Measurements from ENCODE around the gene SIX6. TPM values are rescaled to one million over a fixed set of nuclear protein-coding genes. Genes with fewer than 3 reads are reported as not detected.
A peak's percentile ranks its signal among the peaks of the same experiment; 100 is the strongest.

Gene SIX6
- total and polyA plus RNA-seq, 2 of the 13 experiments (the other 11 are each of a cell fraction or from before 2014, with no cell fraction given), result not detected

GRCh38 chr14:60514741-60515491 is 6.0 kb downstream of the SIX6 start (continued):
- peak; percentile 65 for TF ChIP-seq HNRNPLL (IDR thresholded peaks at IDR 0.05; ENCODE audit: low read depth, low read length, poor library complexity, severe bottlenecking)
- peak; percentile 98 for TF ChIP-seq ZNF777 (CRISPR knock-in tag; IDR thresholded peaks at IDR 0.05)
- no peak for TF ChIP-seq RBM22 (optimal IDR thresholded peaks at IDR 0.05; ENCODE audit: low read length)
- TF ChIP-seq, protein P1, sequence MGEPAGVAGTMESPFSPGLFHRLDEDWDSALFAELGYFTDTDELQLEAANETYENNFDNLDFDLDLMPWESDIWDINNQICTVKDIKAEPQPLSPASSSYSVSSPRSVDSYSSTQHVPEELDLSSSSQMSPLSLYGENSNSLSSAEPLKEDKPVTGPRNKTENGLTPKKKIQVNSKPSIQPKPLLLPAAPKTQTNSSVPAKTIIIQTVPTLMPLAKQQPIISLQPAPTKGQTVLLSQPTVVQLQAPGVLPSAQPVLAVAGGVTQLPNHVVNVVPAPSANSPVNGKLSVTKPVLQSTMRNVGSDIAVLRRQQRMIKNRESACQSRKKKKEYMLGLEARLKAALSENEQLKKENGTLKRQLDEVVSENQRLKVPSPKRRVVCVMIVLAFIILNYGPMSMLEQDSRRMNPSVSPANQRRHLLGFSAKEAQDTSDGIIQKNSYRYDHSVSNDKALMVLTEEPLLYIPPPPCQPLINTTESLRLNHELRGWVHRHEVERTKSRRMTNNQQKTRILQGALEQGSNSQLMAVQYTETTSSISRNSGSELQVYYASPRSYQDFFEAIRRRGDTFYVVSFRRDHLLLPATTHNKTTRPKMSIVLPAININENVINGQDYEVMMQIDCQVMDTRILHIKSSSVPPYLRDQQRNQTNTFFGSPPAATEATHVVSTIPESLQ (CRISPR knock-in tag; conservative IDR thresholded peaks at IDR 0.05), result no peak
- TF ChIP-seq ZC3H4 (CRISPR knock-in tag; IDR thresholded peaks at IDR 0.05; ENCODE audit: borderline replicate concordance), result no peak
- no peak for TF ChIP-seq RELA (CRISPR knock-in tag; IDR thresholded peaks at IDR 0.05)
- peak; percentile 46; the same call in 1 of the 2 replicates for TF ChIP-seq ZFY (CRISPR knock-in tag; IDR thresholded peaks at IDR 0.05)
- TF ChIP-seq HOXA3 (CRISPR knock-in tag; IDR thresholded peaks at IDR 0.05), result peak; percentile 72
- 0 out of 2 replicates have a peak, but pooled peaks have one; percentile 57 for TF ChIP-seq ZNF749 (CRISPR knock-in tag; IDR thresholded peaks at IDR 0.05; ENCODE audit: borderline replicate concordance)

GRCh38 chr14:60515511-60516289 is 6.8 kb downstream of the SIX6 start:
- H3K27ac ChIP-seq (ENCODE audit: extremely low read length, insufficient read depth, low read length), result no peak overlapping the region
- ATAC-seq (no peak), FAIRE-seq (no peak), DNase-seq (ENCODE audit: low spot score) (no peak)
- WGBS (ENCODE audit: low lambda C conversion rate), result 82% methylated on average over 32 of the region's 66 CpGs
- no peaks in the 10 kb centered on the region for H3K4me1 ChIP-seq (ENCODE audit: insufficient read depth, low read length)
- no peaks in the 10 kb centered on the region for H3K79me2 ChIP-seq (ENCODE audit: insufficient read depth, low read length)
- H3K9ac ChIP-seq (ENCODE audit: insufficient read depth, low read depth, low read length), result no peak overlapping the region
- TF ChIP-seq MXD4 (CRISPR knock-in tag; IDR thresholded peaks at IDR 0.05) (no peak), WIZ (CRISPR knock-in tag; IDR thresholded peaks at IDR 0.05) (no peak)
- no peak overlapping the region for H3K4me3 ChIP-seq (replicated peaks in 1 of 3; ENCODE audit: insufficient read depth in 1 of 3, low read depth in 2 of 3, low read length in 3 of 3)
- H3K27me3 ChIP-seq (ENCODE audit: control insufficient read depth in 1 of 2, insufficient read depth in 2 of 2, low read length in 2 of 2), result peaks cover 0 to 35% of the 10 kb centered on the region in 2 experiments; a peak in 4 of 5 replicates
- no TSS peak for BruUV-seq (replicated peaks)
- H3K4me2 ChIP-seq (ENCODE audit: low read depth, low read length), result no peak overlapping the region; the same call in 1 of the 2 replicates
- CTCF ChIA-PET (ENCODE audit: low intra/inter-chr PET ratio, low total read pairs), result interaction anchor here (1.3 kb wide), 1 partner anchor 166 kb away, joined by 4 read pairs; no protein-coding TSS in a partner anchor
- H3K9me3 ChIP-seq (ENCODE audit: low read length), result no peaks in the 10 kb centered on the region
- POLR2A ChIA-PET, result no interaction called here
- no peaks in the 10 kb centered on the region for H4K20me1 ChIP-seq (ENCODE audit: insufficient read depth, low read length)
- intact Hi-C loops (cut with micrococcal nuclease; ENCODE audit: unreplicated experiment), result no loop called here
- no peak overlapping the region for H2AFZ ChIP-seq (ENCODE audit: low read length)
- in situ Hi-C loops (cut with HindIII; ENCODE audit: extremely low pct_ligation_motif_present, low pct_unique_long_range_greater_than_20kb), result no loop called here
- H3K36me3 ChIP-seq (replicated peaks in 1 of 2; ENCODE audit: control insufficient read depth in 1 of 2, insufficient read depth in 2 of 2, low read length in 2 of 2), result no peaks in the 10 kb centered on the region
